Neural progenitor cell (in vitro differentiated cells): ENCODE data around the gene TMEM39B. TPM values are rescaled to one million over a fixed set of nuclear protein-coding genes. Genes with fewer than 3 reads are reported as not detected.
"Not testable (repeated sequence)": the region's sequence is repeated elsewhere in the genome, so short reads cannot be mapped to it uniquely, and the experiment has no call there.

Experiments used
- DNase-seq: peaks from one replicate; pipeline ENCODE4 v3.0.0-alpha.2; 2016; ENCODE audit warnings: low spot score
- H2AFZ ChIP-seq: fragments of 200-600 bp; sonication (generic); replicated peaks from 2 replicates; pipeline ENCODE4 v1.6.1; 2016; ENCODE audit warnings: antibody characterized with exemption
- H3F3A ChIP-seq: fragments of 200-600 bp; sonication (generic); 2 replicates; pipeline ENCODE4 v1.6.1; 2016; ENCODE audit warnings: antibody characterized with exemption, low read depth
- H3K27ac ChIP-seq: fragments of 200-600 bp; sonication (generic); 2 replicates; pipeline ENCODE4 v1.5.1; 2016; ENCODE audit warnings: mild to moderate bottlenecking
- H3K27me3 ChIP-seq: fragments of 200-600 bp; sonication (generic); 2 replicates; pipeline ENCODE4 v1.6.1; 2016; ENCODE audit warnings: mild to moderate bottlenecking, moderate library complexity
- H3K36me3 ChIP-seq: fragments of 200-600 bp; sonication (generic); 2 replicates; pipeline ENCODE4 v1.5.1; 2016
- H3K4me1 ChIP-seq: fragments of 200-600 bp; sonication (generic); 2 replicates; pipeline ENCODE4 v1.6.1; 2016; ENCODE audit warnings: mixed run types
- H3K4me2 ChIP-seq: fragments of 200-600 bp; sonication (generic); 2 replicates; pipeline ENCODE4 v1.6.1; 2016
- H3K4me3 ChIP-seq: fragments of 200-600 bp; sonication (generic); 2 replicates; pipeline ENCODE4 v1.5.1; 2016
- H3K79me2 ChIP-seq: fragments of 200-600 bp; sonication (generic); 2 replicates; pipeline ENCODE4 v1.6.1; 2016; ENCODE audit warnings: low read depth
- H3K9ac ChIP-seq: fragments of 200-600 bp; sonication (generic); 2 replicates; pipeline ENCODE4 v1.6.1; 2016
- H3K9me3 ChIP-seq: fragments of 200-600 bp; sonication (generic); 2 replicates; pipeline ENCODE4 v1.5.1; 2016; ENCODE audit warnings: low read depth
- H4K20me1 ChIP-seq: fragments of 200-600 bp; sonication (generic); 2 replicates; pipeline ENCODE4 v1.6.1; 2016; ENCODE audit warnings: low read depth
- H3K27ac Mint-ChIP-seq: 3 replicates; pipeline ENCODE4 v1.8.0; 2021; ENCODE audit warnings: mixed read lengths
- H3K27me3 Mint-ChIP-seq: 2 replicates; pipeline ENCODE4 v1.8.0; 2022; ENCODE audit warnings: low read depth, mild to moderate bottlenecking, inconsistent platforms, moderate library complexity, mixed read lengths; ENCODE audit not compliant: insufficient read depth
- H3K36me3 Mint-ChIP-seq: 3 replicates; pipeline ENCODE4 v1.8.0; 2021; ENCODE audit warnings: mixed read lengths
- H3K4me1 Mint-ChIP-seq: 3 replicates; pipeline ENCODE4 v1.8.0; 2021; ENCODE audit warnings: mixed read lengths
- H3K4me3 Mint-ChIP-seq: 3 replicates; pipeline ENCODE4 v1.8.0; 2021; ENCODE audit warnings: mild to moderate bottlenecking, moderate library complexity, mixed read lengths
- H3K9me3 Mint-ChIP-seq: 3 replicates; pipeline ENCODE4 v1.8.0; 2020; ENCODE audit warnings: mixed read lengths
- EZH2 ChIP-seq: fragments of 200-600 bp; sonication (generic); IDR thresholded peaks from 2 replicates; pipeline ENCODE4 v1.6.1; 2017; ENCODE audit warnings: antibody characterized with exemption, mild to moderate bottlenecking, moderate library complexity
- EZH2phosphoT487 ChIP-seq: fragments of 200-600 bp; sonication (generic); IDR thresholded peaks from 2 replicates; pipeline ENCODE4 v1.6.1; 2017; ENCODE audit warnings: antibody characterized with exemption
- total RNA-seq: library from RNA; depleted of rRNA; stranded (reverse); fragments of >200 nt; gene quantifications from 2 replicates; pipeline ENCODE4 v1.2.3, GENCODE V29; 2015; ENCODE audit warnings: low replicate concordance
- TF ChIP-seq, protein P1 (sequence below): fragments of 200-600 bp; sonication (generic); IDR thresholded peaks from 2 replicates; pipeline ENCODE4 v1.5.1; 2017; ENCODE audit warnings: antibody characterized with exemption, mild to moderate bottlenecking

Gene TMEM39B
- total RNA-seq, 1 donor from 2014 or later: 2.3 TPM

DNA sequence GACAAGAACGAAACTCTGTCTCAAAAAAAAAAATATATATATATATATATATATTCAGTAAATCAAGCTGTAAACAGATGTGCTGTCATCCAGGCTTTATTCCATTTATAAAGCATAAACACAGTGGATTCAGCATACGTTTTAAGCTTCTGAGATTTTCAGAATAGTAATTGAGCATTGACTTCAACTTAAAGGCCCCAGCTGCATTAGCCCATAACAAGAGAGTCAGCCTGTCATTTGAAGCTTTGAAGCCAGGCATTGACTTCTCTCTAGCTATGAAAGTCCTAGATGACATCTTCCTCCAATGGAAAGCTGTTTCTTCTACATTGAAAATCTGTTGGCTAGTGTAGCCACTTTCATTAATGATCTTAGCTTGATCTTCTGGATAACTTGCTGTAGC is 41.7 kb downstream of the TMEM39B start:
- no peaks in the 10 kb centered on the region for H3K27me3 Mint-ChIP-seq
- H4K20me1 ChIP-seq: peaks cover 88% of the 10 kb centered on the region

DNA sequence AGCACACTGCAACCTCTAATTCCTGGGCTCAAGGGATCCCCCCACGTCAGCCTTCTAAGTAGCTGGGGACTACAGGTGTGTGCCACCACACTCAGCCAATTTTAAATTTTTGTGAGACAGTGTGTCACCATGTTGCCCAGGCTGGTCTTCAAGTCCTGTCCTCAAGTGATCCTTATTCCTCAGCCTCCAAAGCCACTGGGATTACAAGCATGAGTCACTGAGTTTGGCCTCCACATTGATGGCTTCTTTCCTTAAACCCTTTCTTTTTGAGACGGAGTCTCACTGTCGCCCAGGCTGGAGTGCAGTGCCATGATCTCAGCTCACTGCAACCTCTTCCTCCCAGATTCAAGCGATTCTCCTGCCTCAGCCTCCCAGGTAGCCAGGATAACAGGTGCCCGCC is 42.8 kb downstream of the TMEM39B start:
- no peaks in the 10 kb centered on the region for H3K4me1 ChIP-seq
- no peaks in the 10 kb centered on the region for H3F3A ChIP-seq
- no peaks in the 10 kb centered on the region for H3K9me3 Mint-ChIP-seq
- H3K4me3 Mint-ChIP-seq: no peak overlapping the region
- no peak overlapping the region for H3K4me2 ChIP-seq
- H3K79me2 ChIP-seq: peaks cover 100% of the 10 kb centered on the region
- H3K27ac Mint-ChIP-seq: no peak overlapping the region
- no peak overlapping the region for H2AFZ ChIP-seq
- no peak for DNase-seq
- no peak overlapping the region for H3K27ac ChIP-seq
- H3K36me3 Mint-ChIP-seq: peaks cover 3% of the 10 kb centered on the region
- H3K9ac ChIP-seq: no peak overlapping the region
- H3K36me3 ChIP-seq: no peaks in the 10 kb centered on the region
- no peaks in the 10 kb centered on the region for H3K27me3 ChIP-seq
- no peak for TF ChIP-seq EZH2
- TF ChIP-seq, protein P1, sequence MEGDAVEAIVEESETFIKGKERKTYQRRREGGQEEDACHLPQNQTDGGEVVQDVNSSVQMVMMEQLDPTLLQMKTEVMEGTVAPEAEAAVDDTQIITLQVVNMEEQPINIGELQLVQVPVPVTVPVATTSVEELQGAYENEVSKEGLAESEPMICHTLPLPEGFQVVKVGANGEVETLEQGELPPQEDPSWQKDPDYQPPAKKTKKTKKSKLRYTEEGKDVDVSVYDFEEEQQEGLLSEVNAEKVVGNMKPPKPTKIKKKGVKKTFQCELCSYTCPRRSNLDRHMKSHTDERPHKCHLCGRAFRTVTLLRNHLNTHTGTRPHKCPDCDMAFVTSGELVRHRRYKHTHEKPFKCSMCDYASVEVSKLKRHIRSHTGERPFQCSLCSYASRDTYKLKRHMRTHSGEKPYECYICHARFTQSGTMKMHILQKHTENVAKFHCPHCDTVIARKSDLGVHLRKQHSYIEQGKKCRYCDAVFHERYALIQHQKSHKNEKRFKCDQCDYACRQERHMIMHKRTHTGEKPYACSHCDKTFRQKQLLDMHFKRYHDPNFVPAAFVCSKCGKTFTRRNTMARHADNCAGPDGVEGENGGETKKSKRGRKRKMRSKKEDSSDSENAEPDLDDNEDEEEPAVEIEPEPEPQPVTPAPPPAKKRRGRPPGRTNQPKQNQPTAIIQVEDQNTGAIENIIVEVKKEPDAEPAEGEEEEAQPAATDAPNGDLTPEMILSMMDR: no peak
- no peak for TF ChIP-seq EZH2phosphoT487
- H3K4me1 Mint-ChIP-seq: no peaks in the 10 kb centered on the region
- H3K4me3 ChIP-seq: no peak overlapping the region
- no peaks in the 10 kb centered on the region for H3K27me3 Mint-ChIP-seq
- H3K9me3 ChIP-seq: no peaks in the 10 kb centered on the region
- H4K20me1 ChIP-seq: peaks cover 85% of the 10 kb centered on the region

More for the DNA sequence above, 41.7 kb downstream of the TMEM39B start:
- H3K9me3 Mint-ChIP-seq: no peaks in the 10 kb centered on the region
- no peak for DNase-seq
- peaks cover 3% of the 10 kb centered on the region for H3K36me3 Mint-ChIP-seq
- no peak for TF ChIP-seq EZH2phosphoT487
- TF ChIP-seq, protein P1: no peak
- H3K9me3 ChIP-seq: no peaks in the 10 kb centered on the region
- H3K79me2 ChIP-seq: peaks cover 100% of the 10 kb centered on the region
- H3K36me3 ChIP-seq: no peaks in the 10 kb centered on the region
- no peaks in the 10 kb centered on the region for H3K27me3 ChIP-seq
- H3K4me3 ChIP-seq: no peak overlapping the region
- no peak overlapping the region for H3K9ac ChIP-seq
- H3K27ac Mint-ChIP-seq: no peak overlapping the region
- peaks cover 2% of the 10 kb centered on the region for H3K4me1 Mint-ChIP-seq
- no peak overlapping the region for H3K27ac ChIP-seq
- H3K4me3 Mint-ChIP-seq: no peak overlapping the region
- H2AFZ ChIP-seq: no peak overlapping the region
- no peaks in the 10 kb centered on the region for H3K4me1 ChIP-seq
- no peaks in the 10 kb centered on the region for H3F3A ChIP-seq
- H3K4me2 ChIP-seq: no peak overlapping the region

DNA sequence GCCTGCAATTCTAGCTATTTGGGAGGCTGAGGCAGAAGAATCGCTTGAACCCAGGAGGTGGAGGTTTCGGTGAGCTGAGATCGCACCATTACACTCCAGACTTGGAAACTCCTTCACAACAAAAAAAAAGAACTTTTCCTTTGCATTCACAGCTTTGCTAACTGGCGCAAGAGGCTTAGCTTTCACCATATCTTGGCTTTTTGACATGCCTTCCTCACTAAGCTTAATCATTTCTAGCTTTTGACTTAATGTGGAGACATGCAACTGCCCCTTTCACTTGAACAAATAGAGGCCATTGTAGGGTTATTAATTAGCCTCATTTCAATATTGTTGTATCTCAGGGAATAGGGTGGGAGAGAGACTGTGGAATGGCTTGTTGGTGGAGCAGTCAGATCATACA is 43.8 kb downstream of the TMEM39B start:
- Histone ChIP-seq H3K36me3 (no peaks in the 10 kb centered on the region), H3K27ac (no peak overlapping the region), H3K4me2 (no peak overlapping the region), H3K4me3 (no peak overlapping the region), H3K79me2 (peaks cover 100% of the 10 kb centered on the region), H3K4me1 (no peaks in the 10 kb centered on the region), H3K9ac (no peak overlapping the region), H2AFZ (no peak overlapping the region), H3K9me3 (no peaks in the 10 kb centered on the region), H3K27me3 (no peaks in the 10 kb centered on the region), H3F3A (no peaks in the 10 kb centered on the region), H4K20me1 (peaks cover 85% of the 10 kb centered on the region)
- Mint-ChIP-seq H3K36me3 (peaks cover 8% of the 10 kb centered on the region), H3K27ac (no peak overlapping the region), H3K4me1 (peaks cover 3% of the 10 kb centered on the region), H3K9me3 (no peaks in the 10 kb centered on the region), H3K27me3 (no peaks in the 10 kb centered on the region), H3K4me3 (no peak overlapping the region)
- TF ChIP-seq, protein P1: no peak
- no peak for TF ChIP-seq EZH2phosphoT487
- DNase-seq: no peak

DNA sequence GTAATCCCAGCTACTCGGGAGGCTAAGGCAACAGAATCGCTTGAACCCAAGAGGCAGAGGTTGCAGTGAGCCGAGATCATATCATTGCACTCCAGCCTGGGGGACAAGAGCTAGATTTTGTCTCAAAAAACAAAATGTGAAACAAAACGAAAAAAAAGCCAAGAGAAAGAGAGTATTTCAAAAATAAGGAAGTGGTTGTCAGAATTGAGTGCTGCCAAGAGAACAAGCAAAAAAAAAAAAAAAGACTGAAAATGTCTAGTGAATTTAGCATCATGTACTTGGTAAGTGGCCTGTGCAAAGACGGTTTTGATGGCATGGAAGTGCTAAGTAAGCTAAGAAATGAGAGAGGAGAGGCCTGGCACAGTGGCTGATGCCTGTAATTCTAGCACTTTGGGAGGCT is 49.4 kb downstream of the TMEM39B start:
- Mint-ChIP-seq H3K27me3 (no peaks in the 10 kb centered on the region), H3K36me3 (peaks cover 4% of the 10 kb centered on the region), H3K4me1 (peaks cover 7% of the 10 kb centered on the region), H3K4me3 (no peak overlapping the region), H3K27ac (no peak overlapping the region), H3K9me3 (no peaks in the 10 kb centered on the region)
- Histone ChIP-seq H3K4me1 (peaks cover 8% of the 10 kb centered on the region), H2AFZ (no peak overlapping the region), H3K27ac (no peak overlapping the region), H3K79me2 (peaks cover 100% of the 10 kb centered on the region), H3K27me3 (no peaks in the 10 kb centered on the region), H3K9ac (no peak overlapping the region), H3F3A (peaks cover 11% of the 10 kb centered on the region), H3K9me3 (no peaks in the 10 kb centered on the region), H3K4me2 (no peak overlapping the region), H3K4me3 (no peak overlapping the region), H3K36me3 (no peaks in the 10 kb centered on the region), H4K20me1 (peaks cover 53% of the 10 kb centered on the region)
- DNase-seq: no peak
- TF ChIP-seq EZH2: no peak
- TF ChIP-seq EZH2phosphoT487: no peak
- TF ChIP-seq, protein P1: no peak

DNA sequence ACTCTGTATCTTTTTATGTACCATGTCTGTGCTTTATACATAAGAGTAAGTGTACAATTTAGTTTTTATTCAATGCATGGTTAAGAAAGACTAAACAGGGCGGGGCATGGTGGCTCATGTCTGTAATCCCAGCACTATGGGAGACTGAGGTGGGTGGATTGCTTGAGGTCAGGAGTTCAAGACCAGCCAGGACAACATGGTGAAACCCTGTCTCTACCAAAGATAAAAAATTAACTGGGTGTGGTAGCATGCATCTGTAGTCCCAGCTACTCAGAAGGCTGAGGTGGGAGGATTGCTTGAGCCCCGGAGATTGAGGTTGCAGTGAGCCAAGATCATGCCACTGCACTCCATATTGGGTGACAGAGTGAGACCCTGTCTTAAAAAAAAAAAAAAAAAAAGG is 50.6 kb downstream of the TMEM39B start:
- H3K36me3 Mint-ChIP-seq, H3K9me3 Mint-ChIP-seq, H3K9me3 ChIP-seq, H3K27me3 ChIP-seq, H2AFZ ChIP-seq, H3K27me3 Mint-ChIP-seq, H3K4me3 Mint-ChIP-seq, H3K4me2 ChIP-seq, H3K9ac ChIP-seq, H3K27ac ChIP-seq, H3K27ac Mint-ChIP-seq, H3K36me3 ChIP-seq, DNase-seq, H3K4me3 ChIP-seq: not testable (repeated sequence)
- Histone ChIP-seq H4K20me1 (peaks cover 50% of the 10 kb centered on the region), H3F3A (peaks cover 18% of the 10 kb centered on the region), H3K79me2 (peaks cover 100% of the 10 kb centered on the region), H3K4me1 (peaks cover 19% of the 10 kb centered on the region)
- peaks cover 16% of the 10 kb centered on the region for H3K4me1 Mint-ChIP-seq
